H9 (cell line): ENCODE measurements around the gene SLC52A1. TPM values are rescaled to one million over a fixed set of nuclear protein-coding genes. Genes with fewer than 3 reads are reported as not detected.

ENCODE experiments used
- DNase-seq: peaks from one replicate; pipeline ENCODE4 v3.0.0-alpha.2; 2017
- H2AFZ ChIP-seq: one replicate; pipeline ENCODE4 v1.6.1; 2013; ENCODE audit warnings: mild to moderate bottlenecking, low read length, control low read depth, moderate library complexity
- H2AK5ac ChIP-seq: 2 replicates; pipeline ENCODE4 v1.6.1; 2013; ENCODE audit warnings: low read length, control low read depth, mixed read lengths; ENCODE audit not compliant: insufficient read length
- H2BK120ac ChIP-seq: one replicate; pipeline ENCODE4 v1.6.1; 2013; ENCODE audit warnings: low read depth, mild to moderate bottlenecking, low read length, control low read depth, inconsistent platforms; ENCODE audit not compliant: poor library complexity, severe bottlenecking
- H2BK12ac ChIP-seq: 2 replicates; pipeline ENCODE4 v1.6.1; 2013; ENCODE audit warnings: low read length, control low read depth, mixed read lengths, low read depth; ENCODE audit not compliant: insufficient read length
- H2BK15ac ChIP-seq: 2 replicates; pipeline ENCODE4 v1.6.1; 2013; ENCODE audit warnings: low read depth, low read length, control low read depth
- H2BK20ac ChIP-seq: one replicate; pipeline ENCODE4 v1.6.1; 2013; ENCODE audit warnings: low read depth, mild to moderate bottlenecking, low read length, control low read depth, inconsistent platforms; ENCODE audit not compliant: poor library complexity, severe bottlenecking
- H2BK5ac ChIP-seq: 2 replicates; pipeline ENCODE4 v1.6.1; 2013; ENCODE audit warnings: low read length, control low read depth, mixed read lengths; ENCODE audit not compliant: insufficient read length
- H3K14ac ChIP-seq: 2 replicates; pipeline ENCODE4 v1.6.1; 2013; ENCODE audit warnings: low read length, control low read depth; ENCODE audit not compliant: insufficient read depth
- H3K18ac ChIP-seq: 2 replicates; pipeline ENCODE4 v1.6.1; 2013; ENCODE audit warnings: low read depth, mild to moderate bottlenecking, mixed read lengths, low read length, control low read depth; ENCODE audit not compliant: insufficient read length
- H3K23ac ChIP-seq: 2 replicates; pipeline ENCODE4 v1.6.1; 2013; ENCODE audit warnings: low read length, control low read depth, mixed read lengths, low read depth; ENCODE audit not compliant: insufficient read length
- H3K23me2 ChIP-seq: 2 replicates; pipeline ENCODE4 v1.6.1; 2013; ENCODE audit warnings: low read depth, mild to moderate bottlenecking, mixed read lengths, low read length, control low read depth; ENCODE audit not compliant: insufficient read length, poor library complexity, severe bottlenecking
- H3K27ac ChIP-seq: 2 replicates; pipeline ENCODE4 v1.5.1; 2013; ENCODE audit warnings: low read length, control low read depth, mixed read lengths, low read depth; ENCODE audit not compliant: insufficient read length
- H3K27me3 ChIP-seq: 2 replicates; pipeline ENCODE4 v1.6.1; 2013; ENCODE audit warnings: low read length, control low read depth, inconsistent platforms; ENCODE audit not compliant: insufficient read depth
- H3K4ac ChIP-seq: 2 replicates; pipeline ENCODE4 v1.6.1; 2013; ENCODE audit warnings: low read depth, mild to moderate bottlenecking, control low read depth, inconsistent platforms, low read length, moderate library complexity
- H3K4me1 ChIP-seq: 2 replicates; pipeline ENCODE4 v1.6.1; 2013; ENCODE audit warnings: low read length, control low read depth, inconsistent platforms; ENCODE audit not compliant: insufficient read depth
- H3K4me2 ChIP-seq: 2 replicates; pipeline ENCODE4 v1.6.1; 2013; ENCODE audit warnings: low read length, control low read depth, mixed read lengths; ENCODE audit not compliant: insufficient read length, insufficient read depth
- H3K56ac ChIP-seq: 2 replicates; pipeline ENCODE4 v1.6.1; 2013; ENCODE audit warnings: low read depth, mild to moderate bottlenecking, mixed read lengths, low read length, control low read depth; ENCODE audit not compliant: insufficient read length
- H3K79me1 ChIP-seq: 2 replicates; pipeline ENCODE4 v1.6.1; 2013; ENCODE audit warnings: low read depth, mild to moderate bottlenecking, moderate library complexity, low read length, control low read depth, inconsistent platforms; ENCODE audit not compliant: insufficient read depth, poor library complexity, severe bottlenecking
- H3K79me2 ChIP-seq: 2 replicates; pipeline ENCODE4 v1.6.1; 2013; ENCODE audit warnings: low read length, control low read depth, inconsistent platforms; ENCODE audit not compliant: insufficient read depth
- H3K9ac ChIP-seq: 2 replicates; pipeline ENCODE4 v1.6.1; 2013; ENCODE audit warnings: low read length, control low read depth, mixed read lengths; ENCODE audit not compliant: insufficient read length; ENCODE audit errors: extremely low read depth
- H3K9me3 ChIP-seq: one replicate; pipeline ENCODE4 v1.6.1; 2013; ENCODE audit warnings: low read depth, low read length, inconsistent platforms; ENCODE audit not compliant: control insufficient read depth
- H3T11ph ChIP-seq: one replicate; pipeline ENCODE4 v1.6.1; 2013; ENCODE audit warnings: mild to moderate bottlenecking, low read length, control low read depth, inconsistent platforms
- H4K20me1 ChIP-seq: one replicate; pipeline ENCODE4 v1.6.1; 2013; ENCODE audit not compliant: control insufficient read depth, insufficient read length, insufficient read depth
- H4K5ac ChIP-seq: 2 replicates; pipeline ENCODE4 v1.6.1; 2013; ENCODE audit warnings: low read depth, mild to moderate bottlenecking, mixed read lengths, low read length, control low read depth; ENCODE audit not compliant: insufficient read length
- H4K8ac ChIP-seq: replicated peaks from 2 replicates; pipeline ENCODE4 v1.6.1; 2013; ENCODE audit warnings: low read length, control low read depth, mixed read lengths, low read depth; ENCODE audit not compliant: insufficient read length
- H4K91ac ChIP-seq: 2 replicates; pipeline ENCODE4 v1.6.1; 2013; ENCODE audit warnings: low read depth, mild to moderate bottlenecking, moderate library complexity, mixed read lengths, low read length, control low read depth; ENCODE audit not compliant: insufficient read length
- H3K27ac Mint-ChIP-seq, 3 experiments: 2 replicates in 2 of 3; 3 replicates in 1 of 3; pipeline ENCODE4 v1.8.0; 2020 to 2021; ENCODE audit warnings: mixed read lengths in 3 of 3, mild to moderate bottlenecking in 1 of 3, moderate library complexity in 1 of 3
- H3K27me3 Mint-ChIP-seq: 2 replicates; pipeline ENCODE4 v1.8.0; 2021; ENCODE audit warnings: low read depth, mild to moderate bottlenecking, moderate library complexity, mixed read lengths
- H3K36me3 Mint-ChIP-seq, 3 experiments: 2 replicates in 2 of 3; 3 replicates in 1 of 3; pipeline ENCODE4 v1.8.0; 2020 to 2021; ENCODE audit warnings: low read depth in 3 of 3, mixed read lengths in 3 of 3; ENCODE audit not compliant: insufficient read depth in 1 of 3
- H3K4me1 Mint-ChIP-seq, 2 experiments: 2 replicates each; pipeline ENCODE4 v1.8.0; 2020; ENCODE audit warnings: mixed read lengths in 2 of 2
- H3K4me3 Mint-ChIP-seq, 2 experiments: 2 replicates in 1 of 2; 3 replicates in 1 of 2; pipeline ENCODE4 v1.8.0; 2020 to 2021; ENCODE audit warnings: mild to moderate bottlenecking in 2 of 2, mixed read lengths in 2 of 2, moderate library complexity in 1 of 2
- H3K9me3 Mint-ChIP-seq, 2 experiments: 2 replicates in 1 of 2; 3 replicates in 1 of 2; pipeline ENCODE4 v1.8.0; 2020; ENCODE audit warnings: mild to moderate bottlenecking in 2 of 2, mixed read lengths in 2 of 2, moderate library complexity in 1 of 2
- CTCF ChIP-seq: fragments of 200-600 bp; sonication (generic); conservative IDR thresholded peaks from 3 replicates; pipeline ENCODE4 v1.8.0; 2021; ENCODE audit warnings: antibody characterized with exemption, mild to moderate bottlenecking
- WGBS: extraction: QIAGEN DNeasy Blood & Tissue Kit; methylation state at CpG from one replicate; pipeline ENCODE4 v1.1.7; 2013; ENCODE audit warnings: missing lambda C conversion rate, low lambda C conversion rate, mixed read lengths; ENCODE audit not compliant: insufficient read length; ENCODE audit errors: extremely low coverage; 5-methylcytosine and 5-hydroxymethylcytosine counted together
- total RNA-seq: library from RNA; stranded (reverse); gene quantifications from 2 replicates; pipeline ENCODE4 v1.2.1, GENCODE V29; 2021

Gene SLC52A1
- total RNA-seq, 1 experiment from 2014 or later: 0.17 TPM

GRCh38 chr17:5069724-5070123, 34.5 kb upstream of the SLC52A1 start:
- H3K4me2 ChIP-seq: no peak overlapping the region
- no peak overlapping the region for H3K23ac ChIP-seq
- no peak overlapping the region for H2BK15ac ChIP-seq
- peaks cover 9 to 10% of the 10 kb centered on the region in 2 experiments for H3K4me1 Mint-ChIP-seq
- H4K20me1 ChIP-seq: no peaks in the 10 kb centered on the region
- no peak overlapping the region for H2BK120ac ChIP-seq
- no peak overlapping the region for H3K27ac Mint-ChIP-seq
- H3K27me3 Mint-ChIP-seq: peaks cover 18% of the 10 kb centered on the region
- no peak overlapping the region for H3K14ac ChIP-seq
- DNase-seq: no peak
- H3K79me1 ChIP-seq: no peaks in the 10 kb centered on the region
- no peak overlapping the region for H3K18ac ChIP-seq
- no peak overlapping the region for H2AFZ ChIP-seq
- WGBS: no CpG with 5 or more reads among the region's 4 CpGs
- no peaks in the 10 kb centered on the region; the same call in 1 of the 2 replicates for H3K27me3 ChIP-seq
- no peak overlapping the region for H2BK20ac ChIP-seq
- no peak overlapping the region for H3K56ac ChIP-seq
- H3T11ph ChIP-seq: no peak overlapping the region
- H2BK5ac ChIP-seq: no peak overlapping the region
- H3K9me3 Mint-ChIP-seq: no peaks in the 10 kb centered on the region
- no peak for TF ChIP-seq CTCF
- H3K4ac ChIP-seq: no peak overlapping the region
- no peaks in the 10 kb centered on the region for H3K9me3 ChIP-seq
- H3K9ac ChIP-seq: no peak overlapping the region
- no peaks in the 10 kb centered on the region for H3K23me2 ChIP-seq
- H3K36me3 Mint-ChIP-seq: no peaks in the 10 kb centered on the region
- no peak overlapping the region for H2BK12ac ChIP-seq
- no peak overlapping the region for H2AK5ac ChIP-seq
- H3K4me1 ChIP-seq: no peaks in the 10 kb centered on the region; the same call in 1 of the 2 replicates
- H3K27ac ChIP-seq: no peak overlapping the region
- H4K8ac ChIP-seq: no peak overlapping the region
- no peaks in the 10 kb centered on the region for H3K79me2 ChIP-seq
- no peak overlapping the region for H4K91ac ChIP-seq
- H4K5ac ChIP-seq: no peak overlapping the region
- H3K4me3 Mint-ChIP-seq: no peak overlapping the region
